K562 (cell line): ENCODE measurements around the gene PARP15. TPM values are rescaled to one million over a fixed set of nuclear protein-coding genes. Genes with fewer than 3 reads are reported as not detected.
A peak's percentile ranks its signal among the peaks of the same experiment; 100 is the strongest.

Experiments
- AFF1 ChIP-seq, 2 experiments: fragments of 450-650 bp; IDR thresholded peaks; 2 replicates each; pipeline ENCODE4 v1.6.1; 2018; ENCODE audit warnings: mild to moderate bottlenecking in 2 of 2, low read depth in 1 of 2; ENCODE audit not compliant: partially characterized antibody in 2 of 2
- CAMTA2 ChIP-seq: fragments of 250-450 bp; sonication (Bioruptor Pico); conservative IDR thresholded peaks from 2 replicates; pipeline ENCODE4 v1.5.1; 2022
- CREM ChIP-seq: IDR thresholded peaks from 2 replicates; pipeline ENCODE4 v1.6.1; 2014; ENCODE audit warnings: antibody characterized with exemption, low read depth
- GTF2E2 ChIP-seq: fragments of 200-800 bp; sonication (Bioruptor generic); IDR thresholded peaks from 2 replicates; pipeline ENCODE4 v1.6.1; 2016; ENCODE audit warnings: missing genetic modification characterization, missing compliant biosample characterization
- HDAC8 ChIP-seq: fragments of 450-650 bp; IDR thresholded peaks from 2 replicates; pipeline ENCODE4 v1.6.1; 2016; ENCODE audit warnings: mild to moderate bottlenecking, missing genetic modification characterization, moderate library complexity, missing compliant biosample characterization
- MAZ ChIP-seq, 2 experiments: fragments of 450-650 bp in 1 of 2; sonication (generic) in 1 of 2; formaldehyde crosslinking; IDR thresholded peaks in 1 of 2; conservative IDR thresholded peaks in 1 of 2; 2 replicates each; pipeline versions ENCODE4 v1.4.0 to v1.5.0; 2020; ENCODE audit warnings: mild to moderate bottlenecking in 1 of 2, missing genetic modification reagents in 1 of 2
- NEUROD1 ChIP-seq: fragments of 150-350 bp; IDR thresholded peaks from 2 replicates; pipeline ENCODE4 v1.6.1; 2014; ENCODE audit warnings: borderline replicate concordance, low read length, low read depth; ENCODE audit not compliant: partially characterized antibody
- NR2C2 ChIP-seq, 2 experiments: fragments of 200-800 bp in 1 of 2; sonication (Bioruptor generic) in 1 of 2; sonication (generic) in 1 of 2; formaldehyde crosslinking in 1 of 2; IDR thresholded peaks; 2 replicates each; pipeline versions ENCODE4 v1.6.1 to v1.8.0; 2016 to 2022; ENCODE audit warnings: mild to moderate bottlenecking in 1 of 2, missing compliant biosample characterization in 1 of 2, missing genetic modification characterization in 1 of 2, missing genetic modification reagents in 1 of 2
- RAD51 ChIP-seq: fragments of 450-650 bp; IDR thresholded peaks from 2 replicates; pipeline ENCODE4 v1.7.1; 2016; ENCODE audit warnings: low read depth, mild to moderate bottlenecking, borderline replicate concordance
- RBM25 ChIP-seq: fragments of 200-400 bp; formaldehyde crosslinking; IDR thresholded peaks from 2 replicates; pipeline ENCODE4 v1.6.1; 2018; ENCODE audit warnings: low read length, low read depth, moderate library complexity; ENCODE audit not compliant: severe bottlenecking
- SIRT6 ChIP-seq: IDR thresholded peaks from one replicate; pipeline ENCODE4 v1.6.1; 2012; ENCODE audit warnings: low read depth, mild to moderate bottlenecking, control low read depth, inconsistent platforms, low read length, moderate library complexity
- THAP7 ChIP-seq: fragments of 250-450 bp; sonication (Bioruptor Pico); IDR thresholded peaks from 2 replicates; pipeline ENCODE4 v1.5.0; 2021
- ZEB2 ChIP-seq: fragments of 450-650 bp; IDR thresholded peaks from 2 replicates; pipeline ENCODE4 v1.6.1; 2016
- ZNF124 ChIP-seq: sonication (generic); formaldehyde crosslinking; IDR thresholded peaks from 2 replicates; pipeline ENCODE4 v1.8.1; 2022; ENCODE audit warnings: missing genetic modification reagents
- ZNF77 ChIP-seq: fragments of 250-450 bp; sonication (Bioruptor Pico); IDR thresholded peaks from 2 replicates; pipeline ENCODE4 v1.5.0; 2020
- polyA plus RNA-seq, 8 experiments: library from polyadenylated mRNA; depleted of rRNA in 4 of 8; stranded (reverse) in 5 of 8; unstranded in 3 of 8; fragments of >200 nt; fragmentation: Nextera tagmentation in 2 of 8; fragmentation: Illumina TruSeq in 1 of 8; extraction: Ambion mirVana in 2 of 8; extraction: Trizol in 1 of 8; gene quantifications; 2 replicates each; pipeline versions ENCODE4 v1.2.1 to v1.2.3, GENCODE V29; 2011 to 2014; ENCODE audit warnings: inconsistent platforms in 1 of 8, missing spikeins in 1 of 8
- total RNA-seq, 7 experiments: library from RNA; depleted of rRNA in 6 of 7; stranded (reverse); fragments of >200 nt in 6 of 7; fragmentation: Illumina TruSeq in 2 of 7; extraction: Trizol in 2 of 7; gene quantifications; 2 replicates each; pipeline versions ENCODE4 v1.2.1 to v1.2.3, GENCODE V29; 2011 to 2021; ENCODE audit warnings: low replicate concordance in 1 of 7
- TF ChIP-seq, protein P1 (sequence below), 2 experiments: IDR thresholded peaks; 2 replicates each; pipeline ENCODE4 v1.6.1; 2011; ENCODE audit warnings: borderline replicate concordance in 1 of 2, control low read depth in 1 of 2, low read depth in 1 of 2, low read length in 1 of 2, mild to moderate bottlenecking in 1 of 2, mixed read lengths in 1 of 2, moderate library complexity in 1 of 2; ENCODE audit not compliant: insufficient read depth in 1 of 2, insufficient read length in 1 of 2, poor library complexity in 1 of 2, severe bottlenecking in 1 of 2; ENCODE audit errors: extremely low read depth in 1 of 2
- TF ChIP-seq, protein P2 (sequence below), 2 experiments: fragments of 450-650 bp in 1 of 2; IDR thresholded peaks; 2 replicates each; pipeline ENCODE4 v1.6.1; 2011 to 2017; ENCODE audit warnings: low read depth in 2 of 2, antibody characterized with exemption in 1 of 2, borderline replicate concordance in 1 of 2, low read length in 1 of 2, mild to moderate bottlenecking in 1 of 2, mixed read lengths in 1 of 2; ENCODE audit not compliant: control insufficient read depth in 1 of 2

Gene PARP15
- total and polyA plus RNA-seq, 9 of the 15 experiments (the other 6 are each of a cell fraction or from before 2014, with no cell fraction given): 0.05 to 0.40 (median 0.13) TPM

DNA sequence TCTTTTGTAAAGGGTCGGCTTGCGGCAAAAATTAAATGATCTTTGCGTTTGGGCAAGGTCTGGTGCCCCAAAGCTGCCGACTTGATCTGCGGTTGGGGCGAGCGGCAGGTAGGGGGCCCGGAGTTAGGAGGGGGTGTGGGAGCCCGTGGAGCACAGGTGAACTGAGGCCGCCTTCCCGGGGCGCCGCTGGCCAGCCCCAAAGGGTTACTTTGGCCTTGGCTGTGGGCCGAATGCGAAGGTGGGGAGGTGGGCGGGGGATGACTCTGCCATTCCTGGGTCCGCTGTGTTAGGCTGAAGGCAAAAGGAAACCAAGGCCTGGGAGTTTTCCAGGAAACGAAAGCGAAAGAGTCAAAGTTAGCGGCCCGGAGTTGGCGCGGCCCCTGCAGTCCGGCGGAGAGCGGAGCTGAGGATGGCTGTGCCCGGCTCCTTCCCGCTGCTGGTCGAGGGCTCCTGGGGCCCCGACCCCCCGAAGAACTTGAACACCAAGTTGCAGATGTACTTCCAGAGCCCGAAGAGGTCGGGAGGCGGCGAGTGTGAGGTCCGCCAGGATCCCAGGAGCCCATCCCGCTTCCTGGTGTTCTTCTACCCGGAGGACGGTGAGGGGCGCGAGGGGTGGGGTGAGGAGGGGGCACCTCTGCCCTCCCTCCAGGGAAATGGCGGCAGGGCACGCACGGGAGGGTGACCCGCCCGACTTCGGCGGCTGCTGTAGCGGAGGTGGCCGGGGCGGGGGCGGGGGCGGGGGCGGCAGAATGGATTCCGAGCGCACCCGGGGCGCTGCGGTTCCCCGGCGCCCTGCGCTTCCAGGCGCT, 103.2 kb downstream of the PARP15 start, which contains the start of gene PARP14 (continued):
- no peak for TF ChIP-seq SIRT6
- peak; percentile 55 for TF ChIP-seq ZEB2
- no peak for TF ChIP-seq HDAC8
- no peak for TF ChIP-seq RAD51
- 0 out of 4 replicates have a peak, but pooled peaks of 1 of the 2 experiments have one; percentile 15 for TF ChIP-seq MAZ (CRISPR knock-in tag; conservative IDR thresholded peaks at IDR 0.05 in 1 of 2, IDR thresholded peaks at IDR 0.05 in 1 of 2)
- TF ChIP-seq AFF1 (IDR thresholded peaks at IDR 0.05; ENCODE audit: low read depth in 1 of 2, partially characterized antibody in 2 of 2): no peak
- TF ChIP-seq ZNF77 (CRISPR knock-in tag): no peak
- TF ChIP-seq NEUROD1: no peak
- TF ChIP-seq, protein P1, sequence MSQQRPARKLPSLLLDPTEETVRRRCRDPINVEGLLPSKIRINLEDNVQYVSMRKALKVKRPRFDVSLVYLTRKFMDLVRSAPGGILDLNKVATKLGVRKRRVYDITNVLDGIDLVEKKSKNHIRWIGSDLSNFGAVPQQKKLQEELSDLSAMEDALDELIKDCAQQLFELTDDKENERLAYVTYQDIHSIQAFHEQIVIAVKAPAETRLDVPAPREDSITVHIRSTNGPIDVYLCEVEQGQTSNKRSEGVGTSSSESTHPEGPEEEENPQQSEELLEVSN (IDR thresholded peaks at IDR 0.05; ENCODE audit: borderline replicate concordance in 1 of 2, extremely low read depth in 1 of 2, insufficient read depth in 1 of 2, insufficient read length in 1 of 2, low read depth in 1 of 2, low read length in 1 of 2, poor library complexity in 1 of 2, severe bottlenecking in 1 of 2): no peak
- TF ChIP-seq CAMTA2 (CRISPR knock-in tag): no peak
- TF ChIP-seq NR2C2 (CRISPR knock-in tag; IDR thresholded peaks at IDR 0.05): no peak
- TF ChIP-seq NR2C2 (tag; IDR thresholded peaks at IDR 0.05): peak; percentile 42; the same call in 1 of the 2 replicates
- TF ChIP-seq, protein P2, sequence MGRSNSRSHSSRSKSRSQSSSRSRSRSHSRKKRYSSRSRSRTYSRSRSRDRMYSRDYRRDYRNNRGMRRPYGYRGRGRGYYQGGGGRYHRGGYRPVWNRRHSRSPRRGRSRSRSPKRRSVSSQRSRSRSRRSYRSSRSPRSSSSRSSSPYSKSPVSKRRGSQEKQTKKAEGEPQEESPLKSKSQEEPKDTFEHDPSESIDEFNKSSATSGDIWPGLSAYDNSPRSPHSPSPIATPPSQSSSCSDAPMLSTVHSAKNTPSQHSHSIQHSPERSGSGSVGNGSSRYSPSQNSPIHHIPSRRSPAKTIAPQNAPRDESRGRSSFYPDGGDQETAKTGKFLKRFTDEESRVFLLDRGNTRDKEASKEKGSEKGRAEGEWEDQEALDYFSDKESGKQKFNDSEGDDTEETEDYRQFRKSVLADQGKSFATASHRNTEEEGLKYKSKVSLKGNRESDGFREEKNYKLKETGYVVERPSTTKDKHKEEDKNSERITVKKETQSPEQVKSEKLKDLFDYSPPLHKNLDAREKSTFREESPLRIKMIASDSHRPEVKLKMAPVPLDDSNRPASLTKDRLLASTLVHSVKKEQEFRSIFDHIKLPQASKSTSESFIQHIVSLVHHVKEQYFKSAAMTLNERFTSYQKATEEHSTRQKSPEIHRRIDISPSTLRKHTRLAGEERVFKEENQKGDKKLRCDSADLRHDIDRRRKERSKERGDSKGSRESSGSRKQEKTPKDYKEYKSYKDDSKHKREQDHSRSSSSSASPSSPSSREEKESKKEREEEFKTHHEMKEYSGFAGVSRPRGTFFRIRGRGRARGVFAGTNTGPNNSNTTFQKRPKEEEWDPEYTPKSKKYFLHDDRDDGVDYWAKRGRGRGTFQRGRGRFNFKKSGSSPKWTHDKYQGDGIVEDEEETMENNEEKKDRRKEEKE (IDR thresholded peaks at IDR 0.05; ENCODE audit: borderline replicate concordance in 1 of 2, control insufficient read depth in 1 of 2, low read depth in 2 of 2, low read length in 1 of 2): no peak
- peak; percentile 17 for TF ChIP-seq RBM25
- no peak for TF ChIP-seq ZNF124 (CRISPR knock-in tag)
- peak; percentile 50 for TF ChIP-seq GTF2E2 (tag)
- TF ChIP-seq THAP7 (CRISPR knock-in tag): no peak
- TF ChIP-seq CREM: no peak
